ENCODE measurements around the gene YOD1.

GRCh38 chr1:207045453-207045852 lies 5.6 kb downstream of the YOD1 start:
- TF ChIP-seq CTCF (IDR thresholded peaks at IDR 0.05) (no peak), POLR2A (IDR thresholded peaks at IDR 0.05) (no peak), POLR2AphosphoS5 (IDR thresholded peaks at IDR 0.05) (no peak), EP300 (IDR thresholded peaks at IDR 0.05; ENCODE audit: low read depth) (no peak)
